Urinary bladder (tissue), 4 donors: ENCODE data around the gene SGTA. TPM values are rescaled to one million over a fixed set of nuclear protein-coding genes. Genes with fewer than 3 reads are reported as not detected.

Source experiments
- DNase-seq: peaks from one replicate; pipeline ENCODE4 v3.0.0-alpha.2; 2015; ENCODE audit errors: extremely low spot score
- H3K27ac ChIP-seq: one replicate; pipeline ENCODE4 v1.5.1; 2013; ENCODE audit warnings: low read depth, mild to moderate bottlenecking, moderate library complexity
- H3K36me3 ChIP-seq: one replicate; pipeline ENCODE4 v1.6.1; 2013; ENCODE audit warnings: mild to moderate bottlenecking, moderate library complexity; ENCODE audit not compliant: insufficient read depth
- H3K4me1 ChIP-seq: one replicate; pipeline ENCODE4 v1.6.1; 2013; ENCODE audit warnings: mild to moderate bottlenecking, moderate library complexity; ENCODE audit not compliant: insufficient read depth
- H3K4me3 ChIP-seq: one replicate; pipeline ENCODE4 v1.5.1; 2013; ENCODE audit warnings: low read depth, low read length
- WGBS: extraction: QIAGEN DNeasy Blood & Tissue Kit; methylation state at CpG from one replicate; pipeline ENCODE4 v1.1.7; 2013; 5-methylcytosine and 5-hydroxymethylcytosine counted together
- polyA plus RNA-seq: library from polyadenylated mRNA; stranded (reverse); fragments of 200-250 nt; gene quantifications from one replicate; pipeline ENCODE4 v1.2.3, GENCODE V29; 2013
- total RNA-seq: library from RNA; depleted of rRNA; stranded (reverse); fragments of >200 nt; gene quantifications from one replicate; pipeline ENCODE4 v1.2.3, GENCODE V29; 2014
- donor health status: healthy with polysubstance abuse.
- donor health status: healthy.

Gene SGTA
- total and polyA plus RNA-seq, 2 donors: 17.6 to 65.5 TPM

- H3K4me3 ChIP-seq: no peak overlapping the region
- no peak for DNase-seq
- H3K27ac ChIP-seq: no peak overlapping the region
- 83% methylated on average over 35 of the region's 35 CpGs for WGBS
- no peaks in the 10 kb centered on the region for H3K4me1 ChIP-seq
- H3K36me3 ChIP-seq: no peaks in the 10 kb centered on the region
These were observed 30.4 kb upstream of the SGTA start for GRCh38 chr19:2813235-2814160.

DNA sequence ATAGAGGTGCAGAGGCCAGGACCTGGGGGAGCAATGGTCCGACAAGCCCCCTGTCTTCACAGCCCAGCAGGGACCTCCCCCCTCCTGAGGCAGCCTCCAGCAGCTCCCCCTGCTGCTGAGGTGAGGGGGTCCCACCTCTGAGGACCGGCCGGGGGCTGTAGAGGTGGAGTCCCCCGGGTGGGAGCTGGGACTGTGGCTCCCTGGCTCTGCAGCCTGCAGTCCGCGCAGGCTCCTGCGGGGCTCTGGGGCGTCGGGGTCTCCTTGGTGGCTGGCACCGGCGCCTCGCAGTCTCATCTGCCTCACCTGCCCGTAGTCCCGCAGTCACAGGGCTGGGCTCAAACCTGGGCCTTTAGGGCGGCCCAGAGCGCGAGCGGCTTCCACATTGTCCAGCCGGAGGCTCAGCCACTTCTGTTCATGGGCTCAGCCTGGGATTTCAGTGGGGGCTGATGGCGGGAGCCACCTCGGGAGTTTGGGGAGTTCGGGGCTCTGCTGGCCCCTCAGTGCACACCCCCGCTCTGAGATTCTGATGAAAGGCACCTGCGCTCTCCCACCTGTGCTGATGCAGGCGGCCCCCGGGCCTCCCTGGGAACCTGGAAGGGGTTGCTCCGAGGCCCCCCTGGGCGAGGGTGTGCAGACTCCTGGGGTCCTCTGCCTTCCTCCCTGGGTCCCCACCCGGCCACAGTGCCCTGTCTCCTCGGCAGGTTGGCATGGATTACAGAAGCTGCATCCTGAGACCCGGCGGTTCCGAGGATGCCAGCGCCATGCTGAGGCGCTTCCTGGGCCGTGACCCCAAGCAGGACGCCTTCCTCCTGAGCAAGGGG lies 29.6 kb upstream of the SGTA start:
- no peaks in the 10 kb centered on the region for H3K36me3 ChIP-seq
- H3K4me1 ChIP-seq: no peaks in the 10 kb centered on the region
- no peak overlapping the region for H3K27ac ChIP-seq
- H3K4me3 ChIP-seq: no peak overlapping the region
- DNase-seq: no peak
- WGBS: 92% methylated on average over 37 of the region's 37 CpGs

DNA sequence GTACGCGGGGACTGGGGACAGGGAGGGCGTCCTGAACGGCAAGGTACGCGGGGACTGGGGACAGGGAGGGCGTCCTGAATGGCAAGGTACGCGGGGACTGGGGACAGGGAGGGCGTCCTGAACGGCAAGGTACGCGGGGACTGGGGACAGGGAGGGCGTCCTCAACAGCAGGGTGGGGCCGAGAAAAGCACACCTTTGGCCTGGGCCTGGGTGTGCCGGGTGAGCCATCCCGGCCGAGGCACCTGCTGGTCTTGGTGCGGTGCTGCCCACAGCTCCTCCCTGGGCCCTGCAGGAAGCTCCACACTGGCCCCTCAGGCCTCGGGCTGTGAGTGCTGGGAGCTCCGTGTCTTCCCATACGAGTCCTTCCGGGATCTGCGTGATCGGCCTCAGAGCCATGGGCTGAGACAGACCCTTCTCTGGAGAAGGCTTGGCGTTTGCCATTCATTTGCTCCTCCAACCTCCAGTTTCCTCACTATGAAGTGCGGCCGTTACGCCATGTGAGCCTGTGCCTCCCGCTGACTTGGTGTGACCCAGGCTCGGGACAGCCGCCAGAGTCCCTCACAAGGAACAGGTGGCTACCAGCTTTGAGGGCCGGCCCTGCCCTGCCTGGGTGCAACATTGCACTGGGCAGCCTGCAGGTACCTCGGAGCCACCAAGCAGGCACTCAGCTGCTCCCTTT lies 28.8 kb upstream of the SGTA start:
- Histone ChIP-seq H3K27ac (no peak overlapping the region), H3K36me3 (peaks cover 2% of the 10 kb centered on the region), H3K4me3 (no peak overlapping the region), H3K4me1 (no peaks in the 10 kb centered on the region)
- WGBS: 92% methylated on average over 34 of the region's 34 CpGs
- no peak for DNase-seq

DNA sequence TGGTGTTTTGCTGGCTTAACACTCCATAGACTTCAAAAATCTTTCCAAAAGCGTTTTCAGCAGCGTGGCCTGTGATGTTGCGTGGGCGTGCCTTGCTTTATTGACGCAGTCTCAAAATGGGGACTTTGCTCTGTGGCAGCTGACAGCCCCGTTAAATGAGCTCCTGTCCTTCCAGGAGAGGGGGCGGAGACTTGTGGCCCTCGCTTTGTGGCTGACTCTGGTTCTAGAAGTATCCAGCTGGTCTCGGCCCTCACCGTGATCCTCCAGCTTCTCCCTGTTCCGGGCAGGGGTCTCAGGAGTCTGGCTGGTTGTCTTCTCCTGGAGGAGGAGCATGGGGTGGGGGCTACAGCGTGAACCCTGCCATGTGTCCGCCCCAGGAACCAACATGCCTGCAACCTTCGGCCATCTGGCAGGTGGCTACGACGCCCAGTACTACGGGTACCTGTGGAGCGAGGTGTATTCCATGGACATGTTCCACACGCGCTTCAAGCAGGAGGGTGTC lies 28.2 kb upstream of the SGTA start:
- 94% methylated on average over 20 of the region's 20 CpGs for WGBS
- no peak overlapping the region for H3K27ac ChIP-seq
- H3K4me3 ChIP-seq: no peak overlapping the region
- DNase-seq: no peak
- peaks cover 2% of the 10 kb centered on the region for H3K36me3 ChIP-seq
- H3K4me1 ChIP-seq: no peaks in the 10 kb centered on the region

- Histone ChIP-seq H3K36me3 (peaks cover 2% of the 10 kb centered on the region), H3K27ac (no peak overlapping the region), H3K4me3 (no peak overlapping the region), H3K4me1 (no peaks in the 10 kb centered on the region)
- WGBS: 95% methylated on average over 58 of the region's 58 CpGs
- DNase-seq: no peak
These were observed 27.3 kb upstream of the SGTA start for GRCh38 chr19:2810141-2811091.

DNA sequence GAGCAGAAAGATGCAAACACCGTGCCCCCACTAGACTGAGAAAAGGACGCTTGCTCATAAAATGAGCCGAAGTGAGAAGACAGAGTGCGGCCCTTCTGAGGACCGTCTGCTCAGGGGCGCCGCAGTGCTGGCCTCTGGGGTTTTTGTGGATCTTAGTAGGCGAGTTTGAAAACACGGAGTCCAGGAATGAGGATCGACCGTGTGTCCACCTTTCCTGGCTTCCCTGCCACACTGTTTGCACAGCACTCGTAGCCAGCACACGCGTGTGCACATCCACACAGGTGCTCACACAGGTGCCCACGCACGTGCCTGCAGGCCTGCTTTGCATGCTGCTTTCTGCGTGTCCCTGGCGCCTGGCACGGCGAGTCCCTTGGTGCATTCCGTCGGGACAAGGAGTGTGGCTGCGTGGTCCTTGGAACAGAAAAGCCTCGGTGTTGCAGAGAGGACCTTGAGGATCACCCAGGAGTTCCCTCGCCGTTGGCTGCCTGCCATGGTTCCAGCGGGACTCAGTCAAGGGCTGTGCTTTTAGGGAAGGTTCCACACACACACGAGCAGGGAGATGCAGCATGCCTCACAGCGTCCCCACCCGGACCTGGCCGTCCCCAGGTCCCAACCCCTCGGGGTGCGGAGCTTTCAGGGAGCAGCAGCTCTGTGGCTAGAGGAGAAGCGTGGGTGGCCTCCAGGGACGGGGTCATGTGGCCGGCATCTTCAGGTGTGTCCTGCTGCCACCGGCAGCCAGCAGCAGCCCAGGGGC lies 26.5 kb upstream of the SGTA start:
- Histone ChIP-seq H3K36me3 (peaks cover 2% of the 10 kb centered on the region), H3K27ac (no peak overlapping the region)

DNA sequence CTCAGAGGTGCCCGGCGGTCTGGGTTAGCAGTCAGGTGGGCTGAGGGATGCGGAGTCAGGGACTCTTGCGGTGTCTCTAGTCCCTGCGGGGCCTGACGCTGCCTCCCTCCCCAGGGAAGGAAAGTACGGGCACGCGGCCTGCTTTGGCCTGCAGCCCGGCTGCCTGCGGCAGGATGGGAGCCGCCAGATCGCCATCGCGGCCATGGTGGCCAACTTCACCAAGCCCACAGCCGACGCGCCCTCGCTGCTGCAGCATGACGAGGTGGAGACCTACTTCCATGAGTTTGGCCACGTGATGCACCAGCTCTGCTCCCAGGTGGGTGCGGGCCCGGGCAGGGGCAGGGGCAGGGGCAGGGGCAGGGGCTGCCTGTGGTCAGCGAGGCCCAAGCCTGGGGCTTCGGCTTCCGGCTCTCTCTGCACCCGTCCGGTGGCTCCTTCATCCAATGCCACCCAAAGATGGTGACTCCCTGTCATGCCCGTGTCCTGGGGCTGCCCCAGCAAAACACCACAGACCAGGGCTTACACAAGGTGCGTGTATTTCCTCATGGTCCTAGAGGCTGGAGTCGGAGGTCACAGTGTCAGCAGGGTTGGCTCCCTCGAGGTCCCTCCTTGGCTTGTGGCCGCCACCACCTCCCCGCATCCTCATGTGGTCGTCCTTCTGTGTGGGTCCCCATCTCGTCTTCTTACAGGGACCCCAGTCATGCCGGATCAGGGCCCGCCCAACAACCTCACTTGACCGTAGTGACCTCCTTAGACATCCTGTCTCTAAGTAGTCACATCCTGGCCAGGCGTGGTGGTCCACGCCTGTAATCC lies 25.3 kb upstream of the SGTA start:
- H3K36me3 ChIP-seq: peaks cover 2% of the 10 kb centered on the region
- 95% methylated on average over 41 of the region's 41 CpGs for WGBS
- no peaks in the 10 kb centered on the region for H3K4me1 ChIP-seq
- no peak overlapping the region for H3K27ac ChIP-seq
- no peak for DNase-seq
- no peak overlapping the region for H3K4me3 ChIP-seq

More for the DNA sequence above, 26.5 kb upstream of the SGTA start:
- no peak for DNase-seq
- Histone ChIP-seq H3K4me3 (no peak overlapping the region), H3K4me1 (no peaks in the 10 kb centered on the region)
- 90% methylated on average over 37 of the region's 37 CpGs for WGBS

DNA sequence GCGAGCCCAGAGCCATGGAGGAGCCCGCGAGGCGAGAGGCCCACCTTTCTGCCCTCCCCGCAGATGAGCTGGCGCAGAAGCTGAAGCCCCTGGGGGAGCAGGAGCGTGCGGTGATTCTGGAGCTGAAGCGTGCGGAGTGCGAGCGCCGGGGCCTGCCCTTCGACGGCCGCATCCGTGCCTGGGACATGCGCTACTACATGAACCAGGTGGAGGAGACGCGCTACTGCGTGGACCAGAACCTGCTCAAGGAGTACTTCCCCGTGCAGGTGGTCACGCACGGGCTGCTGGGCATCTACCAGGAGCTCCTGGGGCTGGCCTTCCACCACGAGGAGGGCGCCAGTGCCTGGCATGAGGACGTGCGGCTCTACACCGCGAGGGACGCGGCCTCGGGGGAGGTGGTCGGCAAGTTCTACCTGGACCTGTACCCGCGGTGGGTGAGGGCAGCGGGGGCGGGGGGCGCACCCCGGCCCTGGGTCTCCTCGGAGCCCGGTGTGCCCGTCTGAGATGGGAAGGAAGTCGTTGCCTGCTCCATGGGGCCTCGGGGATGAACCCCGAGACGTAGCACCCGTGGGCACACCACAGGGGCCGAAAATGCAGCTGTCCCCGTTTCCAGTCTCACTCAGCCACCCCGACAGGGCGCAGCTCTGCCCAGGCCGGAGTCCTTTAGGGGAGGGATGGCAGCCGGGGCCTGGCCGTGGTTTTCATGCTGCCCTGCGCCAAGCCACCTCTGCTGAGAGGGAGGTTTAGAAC lies 24.5 kb upstream of the SGTA start:
- Histone ChIP-seq H3K4me1 (no peaks in the 10 kb centered on the region), H3K27ac (no peak overlapping the region), H3K36me3 (peaks cover 2% of the 10 kb centered on the region), H3K4me3 (no peak overlapping the region)
- no peak for DNase-seq
- WGBS: 96% methylated on average over 56 of the region's 56 CpGs

GRCh38 chr19:2806736-2807378 lies 23.8 kb upstream of the SGTA start:
- Histone ChIP-seq H3K4me3 (no peak overlapping the region), H3K36me3 (peaks cover 2% of the 10 kb centered on the region), H3K4me1 (no peaks in the 10 kb centered on the region), H3K27ac (no peak overlapping the region)
- DNase-seq: no peak
- WGBS: 95% methylated on average over 34 of the region's 34 CpGs

GRCh38 chr19:2805991-2806649 lies 23.0 kb upstream of the SGTA start:
- Histone ChIP-seq H3K36me3 (peaks cover 2% of the 10 kb centered on the region), H3K4me1 (no peaks in the 10 kb centered on the region), H3K4me3 (no peak overlapping the region), H3K27ac (no peak overlapping the region)
- 95% methylated on average over 23 of the region's 23 CpGs for WGBS
- no peak for DNase-seq
